Measurements from ENCODE around the gene PRDM16. TPM values are rescaled to one million over a fixed set of nuclear protein-coding genes. Genes with fewer than 3 reads are reported as not detected.

PRDM16 gene
- total RNA-seq, 1 experiment from 2014 or later: 0.09 TPM

- Mint-ChIP-seq H3K27ac (ENCODE audit: unreplicated experiment) (no peak overlapping the region), H3K4me1 (ENCODE audit: low read depth, unreplicated experiment) (no peaks in the 10 kb centered on the region), H3K4me3 (ENCODE audit: low read depth, unreplicated experiment) (no peak overlapping the region), H3K27me3 (ENCODE audit: unreplicated experiment) (peaks cover 58% of the 10 kb centered on the region), H3K36me3 (ENCODE audit: insufficient read depth, unreplicated experiment) (no peaks in the 10 kb centered on the region), H3K9me3 (ENCODE audit: low read depth, unreplicated experiment) (no peaks in the 10 kb centered on the region)
- BruUV-seq (replicated peaks): no TSS peak
- CTCF ChIA-PET: no interaction called here
- TF ChIP-seq, protein P1, sequence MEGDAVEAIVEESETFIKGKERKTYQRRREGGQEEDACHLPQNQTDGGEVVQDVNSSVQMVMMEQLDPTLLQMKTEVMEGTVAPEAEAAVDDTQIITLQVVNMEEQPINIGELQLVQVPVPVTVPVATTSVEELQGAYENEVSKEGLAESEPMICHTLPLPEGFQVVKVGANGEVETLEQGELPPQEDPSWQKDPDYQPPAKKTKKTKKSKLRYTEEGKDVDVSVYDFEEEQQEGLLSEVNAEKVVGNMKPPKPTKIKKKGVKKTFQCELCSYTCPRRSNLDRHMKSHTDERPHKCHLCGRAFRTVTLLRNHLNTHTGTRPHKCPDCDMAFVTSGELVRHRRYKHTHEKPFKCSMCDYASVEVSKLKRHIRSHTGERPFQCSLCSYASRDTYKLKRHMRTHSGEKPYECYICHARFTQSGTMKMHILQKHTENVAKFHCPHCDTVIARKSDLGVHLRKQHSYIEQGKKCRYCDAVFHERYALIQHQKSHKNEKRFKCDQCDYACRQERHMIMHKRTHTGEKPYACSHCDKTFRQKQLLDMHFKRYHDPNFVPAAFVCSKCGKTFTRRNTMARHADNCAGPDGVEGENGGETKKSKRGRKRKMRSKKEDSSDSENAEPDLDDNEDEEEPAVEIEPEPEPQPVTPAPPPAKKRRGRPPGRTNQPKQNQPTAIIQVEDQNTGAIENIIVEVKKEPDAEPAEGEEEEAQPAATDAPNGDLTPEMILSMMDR (IDR thresholded peaks at IDR 0.05; ENCODE audit: unreplicated experiment): no peak
- no peak for DNase-seq
- intact Hi-C loops (cut with micrococcal nuclease; ENCODE audit: unreplicated experiment): no loop called here
These were observed 138.3 kb downstream of the PRDM16 start for GRCh38 chr1:3207217-3207848.

GRCh38 chr1:3208819-3209200, 139.8 kb downstream of the PRDM16 start:
- Mint-ChIP-seq H3K27ac (ENCODE audit: unreplicated experiment) (no peak overlapping the region), H3K4me1 (ENCODE audit: low read depth, unreplicated experiment) (no peaks in the 10 kb centered on the region), H3K36me3 (ENCODE audit: insufficient read depth, unreplicated experiment) (no peaks in the 10 kb centered on the region), H3K27me3 (ENCODE audit: unreplicated experiment) (peaks cover 57% of the 10 kb centered on the region), H3K4me3 (ENCODE audit: low read depth, unreplicated experiment) (no peak overlapping the region), H3K9me3 (ENCODE audit: low read depth, unreplicated experiment) (no peaks in the 10 kb centered on the region)
- intact Hi-C loops (cut with micrococcal nuclease; ENCODE audit: unreplicated experiment): no loop called here
- CTCF ChIA-PET: no interaction called here
- TF ChIP-seq, protein P1 (IDR thresholded peaks at IDR 0.05; ENCODE audit: unreplicated experiment): no peak
- no peak for DNase-seq
- no TSS peak for BruUV-seq (replicated peaks)

DNA sequence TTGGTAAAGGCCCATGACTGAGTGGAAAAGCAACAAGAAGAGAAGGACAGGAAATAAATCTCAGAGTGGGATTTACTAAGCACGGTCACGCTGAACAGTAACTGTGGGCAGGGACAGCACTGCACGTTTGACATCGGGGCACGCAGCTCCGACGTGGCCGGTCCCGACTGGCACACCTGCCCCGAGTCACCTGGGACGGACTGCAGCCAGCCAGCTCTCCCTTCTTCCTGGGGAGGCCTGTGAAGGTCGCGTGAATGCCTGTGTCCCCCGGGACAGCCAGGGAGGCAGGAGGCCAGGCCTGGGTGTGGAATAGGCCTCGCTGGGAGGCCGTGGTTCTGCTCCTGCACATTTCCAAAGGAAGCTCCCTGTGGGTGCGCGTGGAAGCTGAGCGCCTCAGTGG, 140.2 kb downstream of the PRDM16 start:
- H3K9me3 Mint-ChIP-seq (ENCODE audit: low read depth, unreplicated experiment): no peaks in the 10 kb centered on the region
- peaks cover 57% of the 10 kb centered on the region for H3K27me3 Mint-ChIP-seq (ENCODE audit: unreplicated experiment)
- H3K27ac Mint-ChIP-seq (ENCODE audit: unreplicated experiment): no peak overlapping the region
- no peak for DNase-seq
- no peak overlapping the region for H3K4me3 Mint-ChIP-seq (ENCODE audit: low read depth, unreplicated experiment)
- TF ChIP-seq, protein P1 (IDR thresholded peaks at IDR 0.05; ENCODE audit: unreplicated experiment): no peak
- no peaks in the 10 kb centered on the region for H3K4me1 Mint-ChIP-seq (ENCODE audit: low read depth, unreplicated experiment)
- CTCF ChIA-PET: no interaction called here
- no peaks in the 10 kb centered on the region for H3K36me3 Mint-ChIP-seq (ENCODE audit: insufficient read depth, unreplicated experiment)
- intact Hi-C loops (cut with micrococcal nuclease; ENCODE audit: unreplicated experiment): no loop called here
- BruUV-seq (replicated peaks): no TSS peak

DNA sequence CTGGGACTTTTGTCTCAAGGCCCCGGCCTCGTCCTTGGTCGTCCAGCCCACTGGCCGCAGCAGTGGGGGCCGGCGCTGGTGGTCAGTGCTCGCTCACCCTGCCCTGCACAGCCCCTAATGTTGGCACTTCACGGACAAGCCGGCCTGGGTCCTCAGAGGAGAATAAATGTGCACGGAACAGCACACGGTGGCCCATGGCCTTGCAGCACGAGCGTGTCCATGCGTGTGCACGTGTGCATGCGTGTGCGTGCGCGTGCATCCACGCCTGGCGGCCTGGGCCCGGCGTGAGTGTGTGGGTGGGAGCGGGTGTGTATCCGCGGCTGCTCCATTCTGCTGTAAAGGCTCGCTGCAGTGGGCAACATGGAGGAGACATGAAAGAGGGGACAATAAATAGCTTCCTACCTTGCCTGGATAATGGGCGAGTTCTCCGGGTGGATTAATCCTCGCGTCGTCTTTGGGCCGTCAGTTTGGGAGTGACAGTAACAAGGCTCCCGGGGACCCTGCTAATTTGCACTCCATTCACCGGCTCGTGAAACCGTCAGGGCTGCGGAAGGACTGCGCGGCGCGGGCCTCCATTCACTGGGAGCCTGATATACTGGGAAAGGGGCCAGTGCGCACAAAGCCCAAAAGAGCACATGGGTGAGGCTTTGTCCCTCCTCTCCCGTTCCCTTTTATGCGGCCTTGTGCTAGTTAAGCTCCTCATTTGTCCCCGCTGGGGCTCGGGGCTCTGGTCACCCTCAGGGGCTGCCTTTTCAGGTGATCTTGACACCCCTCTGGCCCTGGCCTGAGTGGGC, 142.8 kb downstream of the PRDM16 start:
- intact Hi-C loops (cut with micrococcal nuclease; ENCODE audit: unreplicated experiment): no loop called here
- no peaks in the 10 kb centered on the region for H3K4me1 Mint-ChIP-seq (ENCODE audit: low read depth, unreplicated experiment)
- TF ChIP-seq, protein P1 (IDR thresholded peaks at IDR 0.05; ENCODE audit: unreplicated experiment): no peak
- no peak overlapping the region for H3K27ac Mint-ChIP-seq (ENCODE audit: unreplicated experiment)
- H3K36me3 Mint-ChIP-seq (ENCODE audit: insufficient read depth, unreplicated experiment): no peaks in the 10 kb centered on the region
- H3K4me3 Mint-ChIP-seq (ENCODE audit: low read depth, unreplicated experiment): no peak overlapping the region
- H3K27me3 Mint-ChIP-seq (ENCODE audit: unreplicated experiment): peaks cover 55% of the 10 kb centered on the region
- no TSS peak for BruUV-seq (replicated peaks)
- no peak for DNase-seq
- CTCF ChIA-PET: no interaction called here
- H3K9me3 Mint-ChIP-seq (ENCODE audit: low read depth, unreplicated experiment): no peaks in the 10 kb centered on the region
